GM12875 (cell line): ENCODE data around the gene RBBP8.
"Not testable (repeated sequence)": the region's sequence is repeated elsewhere in the genome, so short reads cannot be mapped to it uniquely, and the experiment has no call there.

Experiments
- H3K4me3 ChIP-seq: one replicate; pipeline ENCODE4 v1.5.1; 2011; ENCODE audit warnings: low read depth, low read length, control low read depth
- TF ChIP-seq, protein P1 (sequence below): IDR thresholded peaks from 2 replicates; pipeline ENCODE4 v1.5.1; 2011; ENCODE audit warnings: low read depth, mild to moderate bottlenecking, control low read depth, inconsistent platforms, low read length, moderate library complexity, borderline replicate concordance; ENCODE audit not compliant: insufficient read depth

RBBP8 gene

DNA sequence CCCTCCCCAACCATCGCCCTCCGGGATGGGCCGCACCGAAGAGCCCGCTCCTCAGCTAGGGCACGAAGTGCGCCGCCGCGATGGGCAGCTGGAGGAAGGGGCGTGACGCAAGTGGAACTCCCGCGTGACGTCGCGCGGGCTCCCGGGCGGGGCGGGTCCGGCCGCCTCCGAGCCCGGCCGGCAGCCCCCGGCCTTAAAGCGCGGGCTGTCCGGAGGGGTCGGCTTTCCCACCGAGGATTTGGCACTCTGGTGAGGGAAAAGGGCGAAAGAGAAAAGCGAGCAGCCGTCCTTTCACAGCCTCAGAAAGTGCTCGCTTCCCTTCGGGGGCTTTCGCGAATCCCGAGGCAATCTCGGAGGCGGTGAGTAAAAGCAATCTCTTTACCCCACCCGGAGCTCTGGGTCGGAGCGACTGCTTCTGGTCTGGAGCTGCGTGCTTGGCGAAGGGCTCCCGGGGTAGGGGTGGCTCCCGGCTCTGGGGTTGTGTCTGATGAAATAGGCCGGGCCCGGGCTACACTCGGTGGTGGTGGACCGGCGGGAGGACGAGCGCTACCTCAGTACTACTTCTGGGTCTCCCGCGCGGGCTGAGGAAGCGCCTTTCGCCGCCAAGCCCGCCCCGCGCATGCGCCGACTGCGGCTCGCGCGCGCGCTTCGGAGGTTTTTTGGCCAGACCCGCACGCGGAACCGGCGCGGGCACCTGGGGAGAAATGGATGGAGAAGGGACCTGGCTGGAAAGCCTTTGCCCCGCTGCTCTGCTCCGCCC is at the start of gene RBBP8:
RBBP8 (plus strand) TSS at position 123 of the 760 bp plus-strand sequence. CDS start 3,524 bp downstream, outside the sequence.
- TF ChIP-seq, protein P1, sequence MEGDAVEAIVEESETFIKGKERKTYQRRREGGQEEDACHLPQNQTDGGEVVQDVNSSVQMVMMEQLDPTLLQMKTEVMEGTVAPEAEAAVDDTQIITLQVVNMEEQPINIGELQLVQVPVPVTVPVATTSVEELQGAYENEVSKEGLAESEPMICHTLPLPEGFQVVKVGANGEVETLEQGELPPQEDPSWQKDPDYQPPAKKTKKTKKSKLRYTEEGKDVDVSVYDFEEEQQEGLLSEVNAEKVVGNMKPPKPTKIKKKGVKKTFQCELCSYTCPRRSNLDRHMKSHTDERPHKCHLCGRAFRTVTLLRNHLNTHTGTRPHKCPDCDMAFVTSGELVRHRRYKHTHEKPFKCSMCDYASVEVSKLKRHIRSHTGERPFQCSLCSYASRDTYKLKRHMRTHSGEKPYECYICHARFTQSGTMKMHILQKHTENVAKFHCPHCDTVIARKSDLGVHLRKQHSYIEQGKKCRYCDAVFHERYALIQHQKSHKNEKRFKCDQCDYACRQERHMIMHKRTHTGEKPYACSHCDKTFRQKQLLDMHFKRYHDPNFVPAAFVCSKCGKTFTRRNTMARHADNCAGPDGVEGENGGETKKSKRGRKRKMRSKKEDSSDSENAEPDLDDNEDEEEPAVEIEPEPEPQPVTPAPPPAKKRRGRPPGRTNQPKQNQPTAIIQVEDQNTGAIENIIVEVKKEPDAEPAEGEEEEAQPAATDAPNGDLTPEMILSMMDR, result no peak
- H3K4me3 ChIP-seq, result peak within 1 kb of the TSS; percentile 80

DNA sequence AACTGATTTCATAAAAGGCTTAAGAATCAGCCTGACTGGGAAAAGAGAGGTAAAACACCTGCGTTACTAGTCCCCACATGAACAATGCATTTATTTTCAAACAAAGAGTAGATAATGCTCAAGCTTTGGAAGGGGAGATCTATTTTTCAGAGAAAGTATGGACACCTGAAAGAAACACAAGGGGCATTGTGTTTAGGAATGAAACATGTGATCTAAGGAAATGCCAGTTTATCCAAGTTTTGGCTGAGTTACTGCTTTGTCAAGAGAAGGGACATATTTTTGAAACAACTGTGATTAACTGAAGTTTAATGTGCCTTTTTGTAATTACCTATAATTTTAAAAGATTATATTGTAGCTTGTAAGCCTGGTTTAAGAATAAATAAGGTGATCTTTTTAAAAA is 49.3 kb upstream of the RBBP8 start:
- no peak overlapping the region for H3K4me3 ChIP-seq
- TF ChIP-seq, protein P1, result no peak

DNA sequence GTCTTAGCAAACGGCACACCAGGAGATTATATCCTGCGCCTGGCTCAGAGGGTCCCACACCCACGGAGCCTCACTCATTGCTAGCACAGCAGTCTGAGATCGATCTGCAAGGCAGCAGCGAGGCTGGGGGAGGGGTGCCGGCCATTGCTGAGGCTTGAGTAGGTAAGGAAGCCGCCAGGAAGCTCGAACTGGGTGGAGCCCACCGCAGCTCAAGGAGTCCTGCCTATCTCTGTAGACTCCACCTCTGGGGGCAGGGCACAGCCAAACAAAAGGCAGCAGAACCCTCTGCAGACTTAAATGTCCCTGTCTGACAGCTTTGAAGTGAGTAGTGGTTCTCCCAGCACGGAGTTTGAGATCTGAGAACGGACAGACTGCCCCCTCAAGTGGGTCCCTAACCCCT is 47.4 kb upstream of the RBBP8 start:
- H3K4me3 ChIP-seq, result not testable (repeated sequence)

DNA sequence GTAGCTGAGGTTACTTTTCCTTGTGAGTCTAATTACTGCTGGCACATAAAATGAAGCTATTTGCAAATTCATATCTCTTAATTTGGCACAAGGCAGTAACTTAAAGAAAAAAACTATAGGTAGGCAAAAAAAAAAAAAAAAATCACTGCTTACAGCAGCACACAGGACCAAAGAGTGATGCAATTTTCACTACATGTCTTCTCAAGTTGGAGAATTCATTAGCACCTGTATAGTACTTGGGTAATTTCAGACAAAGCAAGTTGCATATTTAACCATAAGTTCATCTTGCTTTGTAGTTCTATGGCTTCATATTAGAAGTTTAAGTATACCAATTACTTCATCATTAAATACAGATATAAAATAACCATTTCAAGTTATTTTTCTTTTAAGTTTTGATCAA is 33.7 kb upstream of the RBBP8 start:
- TF ChIP-seq, protein P1, result no peak
- no peak overlapping the region for H3K4me3 ChIP-seq

DNA sequence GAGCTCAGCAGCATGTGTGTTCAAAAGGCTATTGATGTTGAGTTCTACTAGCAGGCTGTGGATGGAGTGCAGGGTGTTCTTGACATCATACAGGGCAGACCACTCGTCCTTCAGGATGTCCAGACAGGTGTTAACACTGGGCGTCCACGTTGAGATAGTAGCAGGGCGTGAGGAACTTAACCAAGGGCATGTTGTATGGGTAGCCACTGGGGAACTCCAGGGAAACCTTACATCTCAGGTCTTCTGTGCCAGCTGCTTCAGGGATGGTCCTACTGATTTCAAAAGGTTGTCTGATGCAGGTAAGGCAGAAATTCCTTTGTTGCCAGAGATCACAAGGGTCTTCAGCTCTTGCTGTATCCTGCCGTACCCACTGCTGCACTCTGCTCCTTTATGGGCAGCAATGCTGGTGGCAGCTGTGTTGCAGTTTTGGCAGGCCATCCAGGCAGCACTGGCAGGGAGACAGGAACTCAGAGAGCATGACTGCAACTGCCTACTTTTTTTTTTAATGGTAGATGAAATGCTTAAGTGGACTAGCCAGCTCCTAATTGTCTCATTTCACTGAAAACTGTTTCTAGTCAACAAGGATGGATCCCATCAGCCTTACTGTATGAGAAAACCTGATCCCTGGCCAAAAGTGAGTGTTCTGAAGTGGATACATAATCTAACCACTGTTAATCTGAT is 32.4 kb upstream of the RBBP8 start:
- TF ChIP-seq, protein P1, result no peak
- no peak overlapping the region for H3K4me3 ChIP-seq

DNA sequence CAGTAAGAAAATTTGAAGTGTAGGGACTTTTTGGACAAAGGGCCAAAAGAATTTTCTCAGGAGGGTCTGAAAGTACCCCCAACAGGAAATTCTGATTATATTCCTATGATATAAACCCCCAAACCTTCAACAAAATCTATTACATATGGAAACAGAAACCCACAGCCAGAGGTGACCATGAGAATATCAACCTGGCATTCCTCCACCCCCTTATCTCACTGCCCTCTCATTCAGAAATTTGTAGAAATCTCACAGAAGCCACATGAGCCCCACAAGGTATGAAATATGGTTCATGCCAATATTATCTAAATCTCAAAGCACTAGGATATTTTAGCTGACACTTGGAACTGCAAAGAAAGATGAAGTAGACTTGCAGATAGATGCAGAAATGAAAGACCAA is 31.0 kb upstream of the RBBP8 start:
- no peak overlapping the region for H3K4me3 ChIP-seq
- TF ChIP-seq, protein P1, result no peak

DNA sequence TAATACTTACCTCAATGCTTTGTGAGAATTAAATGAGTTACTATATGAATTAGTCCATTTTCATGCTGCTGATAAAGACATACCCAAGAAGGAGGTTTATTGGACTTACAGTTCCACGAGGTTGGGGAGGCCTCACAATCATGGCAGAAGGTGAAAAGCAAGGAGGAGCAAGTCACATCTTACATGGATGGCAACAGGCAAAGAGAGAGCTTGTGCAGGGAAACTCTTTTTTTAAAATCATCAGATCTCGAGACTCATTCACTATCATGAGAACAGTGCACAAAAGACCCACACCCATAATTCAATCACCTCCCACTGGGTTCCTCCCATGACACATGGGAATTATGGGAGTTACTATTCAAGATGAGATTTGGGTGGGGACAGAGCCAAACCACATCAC is 29.9 kb upstream of the RBBP8 start:
- H3K4me3 ChIP-seq, result not testable (repeated sequence)

DNA sequence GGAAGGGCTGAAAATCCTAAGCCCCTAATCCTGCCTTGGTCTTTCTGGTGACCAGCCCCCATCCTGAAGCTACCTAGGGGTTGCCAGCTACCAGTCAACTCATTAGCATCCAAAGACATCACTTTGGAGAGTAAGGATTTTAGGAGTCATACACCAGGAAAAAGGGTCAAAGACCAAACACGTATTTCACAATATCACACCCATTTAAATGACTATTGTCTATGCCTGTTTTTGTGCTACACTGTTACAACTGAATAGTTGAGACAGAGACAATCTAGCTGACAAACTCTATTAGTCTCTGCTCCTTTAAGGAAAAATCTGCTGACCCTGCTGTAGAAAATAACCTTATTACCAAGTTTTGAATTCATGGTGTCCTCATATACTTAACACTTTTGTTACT is 21.0 kb upstream of the RBBP8 start:
- TF ChIP-seq, protein P1, result no peak
- H3K4me3 ChIP-seq, result no peak overlapping the region
